Hematopoietic multipotent progenitor cell treated with erythropoietin and hydrocortisone succinate and interleukin-3 and kit ligand, for 17 days (in vitro differentiated cells): ENCODE measurements around the gene ZNF616.
A peak's percentile ranks its signal among the peaks of the same experiment; 100 is the strongest.
"Not testable (repeated sequence)": the region's sequence is repeated elsewhere in the genome, so short reads cannot be mapped to it uniquely, and the experiment has no call there.

Source experiments
- DNase-seq: peaks from one replicate; pipeline ENCODE4 v3.0.0-alpha.2; 2015; ENCODE audit warnings: low spot score

Gene ZNF616

DNA sequence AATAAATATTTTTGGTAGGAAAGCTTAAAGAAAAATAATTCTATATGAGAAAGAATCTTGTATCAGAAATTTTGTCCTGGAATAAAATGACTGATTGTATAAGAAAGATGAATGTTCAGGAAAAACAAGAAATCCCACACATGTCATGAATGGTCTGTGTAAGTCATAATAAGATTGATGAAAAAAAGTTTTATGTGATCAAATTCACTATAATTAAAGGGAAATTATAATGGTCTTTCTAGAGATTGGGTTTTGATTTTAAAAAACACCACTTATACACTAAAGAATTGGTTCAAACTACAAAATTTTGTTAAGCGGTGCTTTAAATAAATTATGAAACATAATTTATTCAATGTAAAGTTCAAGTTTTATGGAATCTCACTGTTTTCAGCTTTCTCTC lies 37.0 kb downstream of the ZNF616 start:
- DNase-seq, result no peak

- DNase-seq, result no peak
These were observed 37.7 kb downstream of the ZNF616 start for GRCh38 chr19:52101866-52102562.

DNA sequence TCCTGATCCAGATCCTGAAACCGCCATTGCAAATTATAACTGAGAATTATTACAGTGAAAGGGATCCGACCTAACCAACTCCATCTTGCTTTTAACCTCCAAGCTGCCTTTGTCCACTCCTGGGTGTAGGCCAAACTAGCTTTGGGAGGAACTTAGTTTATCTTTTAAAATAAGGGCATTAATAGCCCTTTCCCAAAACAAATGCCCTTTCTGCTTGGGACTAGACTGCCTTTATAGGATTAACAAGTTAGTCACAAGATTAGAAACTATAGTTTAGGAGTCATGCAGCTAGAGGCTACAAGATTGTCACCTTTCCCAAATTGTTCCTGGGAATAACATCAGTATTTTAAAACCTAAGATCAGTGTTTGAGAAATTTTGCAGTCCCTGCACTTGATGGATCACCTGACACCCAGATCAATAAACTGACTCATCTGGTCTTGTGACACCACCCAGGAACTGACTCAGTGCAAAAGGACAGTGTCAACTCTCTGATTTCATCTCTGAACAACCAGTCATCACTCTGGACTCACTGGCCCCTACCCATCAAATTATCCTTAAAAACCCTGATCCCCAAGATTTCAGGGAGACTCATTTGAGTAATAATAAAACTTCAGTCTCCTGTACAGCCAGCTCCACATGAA lies 40.1 kb downstream of the ZNF616 start:
- no peak for DNase-seq

DNA sequence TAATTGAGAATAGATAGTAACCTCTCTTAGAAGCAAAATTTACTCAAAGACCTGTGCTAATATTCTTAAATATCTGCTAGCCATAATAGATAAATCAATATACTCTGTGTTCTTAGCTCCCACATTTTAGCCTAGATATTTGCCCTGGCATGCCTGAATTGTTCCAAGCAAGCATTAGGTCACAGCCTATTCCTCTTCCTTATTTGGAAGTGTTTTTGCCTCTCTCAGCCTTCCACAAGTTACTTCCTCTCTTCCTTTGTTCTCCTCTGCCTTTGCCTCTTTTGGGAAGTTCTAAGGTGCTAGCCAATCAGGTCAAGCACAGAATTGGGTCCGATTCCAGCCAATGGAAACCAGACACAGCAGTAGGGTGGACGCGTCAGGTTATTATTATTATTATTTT lies 43.3 kb downstream of the ZNF616 start:
- not testable (repeated sequence) for DNase-seq

DNA sequence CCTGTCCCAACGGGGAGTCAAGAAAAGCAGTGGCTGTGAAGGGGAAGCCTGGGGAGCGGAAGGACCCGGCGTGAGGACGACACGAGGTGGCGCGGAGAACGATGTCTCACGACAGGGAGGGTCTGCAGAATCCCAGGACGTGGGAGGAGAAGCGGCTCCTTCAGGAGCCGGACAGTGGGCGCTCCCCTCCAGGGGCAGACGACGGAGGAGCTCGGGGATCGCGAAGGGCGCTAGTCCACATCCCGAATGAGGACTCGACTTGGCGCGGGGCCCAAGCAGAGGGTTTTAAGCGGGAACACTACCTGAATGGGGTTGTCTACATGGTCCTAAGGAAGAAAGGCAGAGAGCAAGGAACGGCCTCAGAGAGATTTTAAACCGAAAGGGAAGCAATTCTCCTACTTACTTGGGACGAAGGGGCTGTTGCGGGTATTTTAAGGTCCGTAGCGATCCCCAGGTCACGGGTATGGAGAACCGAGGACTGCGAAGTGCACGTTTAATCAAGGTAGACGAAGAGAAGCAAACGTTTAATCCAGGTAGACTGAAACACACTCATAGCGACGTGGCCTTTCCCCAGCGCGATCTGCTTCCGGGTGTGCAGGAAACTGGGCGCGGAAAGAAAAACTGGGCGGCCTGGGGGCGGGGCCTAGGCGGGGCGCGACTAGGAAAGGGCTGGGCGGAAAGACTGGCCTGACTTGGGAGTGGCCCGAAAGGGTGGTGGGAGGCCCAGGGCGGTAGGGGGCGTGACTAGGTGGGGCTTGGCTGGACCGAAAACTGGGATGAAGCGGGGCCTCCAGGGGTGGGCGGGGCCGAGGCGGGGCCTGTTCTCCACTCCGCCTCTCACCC lies 44.3 kb downstream of the ZNF616 start, which contains the start of gene ZNF841:
ZNF841 (minus strand) TSS at position 594 of the 843 bp plus-strand sequence. CDS start 10,964 bp downstream, outside the sequence.
- DNase-seq, result peak; percentile 69

GRCh38 chr19:52094526-52095130 lies 45.1 kb downstream of the ZNF616 start:
- no peak for DNase-seq

DNA sequence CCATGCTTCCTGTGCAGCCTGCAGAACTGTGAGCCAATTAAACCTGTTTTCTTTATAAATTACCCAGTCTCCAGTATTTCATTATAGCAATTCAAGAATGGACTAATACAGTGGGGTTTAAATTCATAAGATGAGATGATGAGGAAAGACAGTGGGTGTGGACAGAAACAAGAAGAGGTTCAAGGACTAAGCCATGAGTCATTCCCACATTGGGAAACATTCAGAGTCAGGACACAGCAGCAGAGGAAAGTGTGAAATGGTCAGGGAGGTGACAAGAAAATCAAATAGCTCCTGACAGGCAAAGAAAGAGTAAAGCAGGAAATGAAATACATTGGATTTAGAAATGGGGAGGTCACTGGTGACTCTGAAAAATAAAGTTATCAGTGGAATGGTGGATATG lies 53.3 kb downstream of the ZNF616 start:
- no peak for DNase-seq

DNA sequence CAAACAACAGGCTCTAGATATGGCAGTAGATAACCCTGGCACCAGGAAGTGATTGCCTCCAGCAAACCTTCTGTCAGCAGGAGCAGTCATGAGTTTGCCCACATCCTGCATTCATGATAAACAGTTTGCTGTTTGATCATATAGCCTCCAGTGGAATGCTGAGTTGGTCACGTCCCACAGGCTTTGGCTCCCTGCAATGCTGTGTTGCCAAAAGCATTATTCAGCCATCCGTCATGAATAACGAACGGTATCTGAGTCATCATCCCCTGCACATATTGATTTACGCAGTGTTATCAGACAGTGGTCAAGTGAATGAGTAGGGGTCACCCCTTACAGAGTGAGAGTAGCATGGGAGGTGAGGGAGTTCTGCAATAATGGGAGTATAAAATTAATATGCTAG lies 69.2 kb downstream of the ZNF616 start:
- no peak for DNase-seq

- DNase-seq, result no peak
These were observed 70.1 kb downstream of the ZNF616 start for GRCh38 chr19:52069653-52070052.

- DNase-seq, result no peak
These were observed 73.4 kb downstream of the ZNF616 start for GRCh38 chr19:52066258-52066863.

- no peak for DNase-seq
These were observed 74.3 kb downstream of the ZNF616 start for GRCh38 chr19:52065399-52065798.
